Stimulated activated CD4-positive, alpha-beta T cell treated with anti-CD3 and anti-CD28 coated beads, Interleukin-15, amount 100 ng/mL, for 1 hour (primary cell): ENCODE data around the gene EFCAB10.
"Not testable (repeated sequence)": the region's sequence is repeated elsewhere in the genome, so short reads cannot be mapped to it uniquely, and the experiment has no call there.

Experiments
- DNase-seq, 2 donors: peaks; one replicate each; pipeline ENCODE4 v3.0.0-alpha.2; 2020; ENCODE audit warnings: low read depth in 1 of 2, low spot score in 1 of 2

EFCAB10 gene

GRCh38 chr7:105599080-105599479 lies 17.8 kb upstream of the EFCAB10 start:
- not testable (repeated sequence) for DNase-seq

- no peak for DNase-seq
These were observed 15.6 kb upstream of the EFCAB10 start for GRCh38 chr7:105596866-105597265.

GRCh38 chr7:105594034-105594433 lies 12.7 kb upstream of the EFCAB10 start:
- DNase-seq, result no peak

- no peak for DNase-seq
These were observed 10.2 kb upstream of the EFCAB10 start for GRCh38 chr7:105591522-105591921.

GRCh38 chr7:105590793-105591192 lies 9.5 kb upstream of the EFCAB10 start:
- no peak for DNase-seq

- no peak for DNase-seq
These were observed 8.2 kb upstream of the EFCAB10 start for GRCh38 chr7:105589356-105590077.

GRCh38 chr7:105587909-105588635 lies 6.8 kb upstream of the EFCAB10 start:
- DNase-seq, result no peak

- DNase-seq, result no peak
These were observed 4.7 kb upstream of the EFCAB10 start for GRCh38 chr7:105585850-105586500.

- no peak for DNase-seq
These were observed 2.9 kb upstream of the EFCAB10 start for GRCh38 chr7:105584165-105584564.

GRCh38 chr7:105583061-105583460 lies 1.8 kb upstream of the EFCAB10 start:
- no peak for DNase-seq

GRCh38 chr7:105580022-105580740 lies 1.1 kb downstream of the EFCAB10 start:
- no peak for DNase-seq

- no peak for DNase-seq
These were observed 2.8 kb downstream of the EFCAB10 start for GRCh38 chr7:105578496-105578895.

- no peak for DNase-seq
These were observed 4.0 kb downstream of the EFCAB10 start for GRCh38 chr7:105577251-105577650.

GRCh38 chr7:105571891-105572290 lies 9.4 kb downstream of the EFCAB10 start:
- no peak for DNase-seq

- no peak for DNase-seq
These were observed 13.5 kb downstream of the EFCAB10 start for GRCh38 chr7:105567821-105568220.

- no peak for DNase-seq
These were observed 14.3 kb downstream of the EFCAB10 start for GRCh38 chr7:105567024-105567423.

GRCh38 chr7:105565190-105565589 lies 16.1 kb downstream of the EFCAB10 start:
- DNase-seq, result no peak

- no peak for DNase-seq
These were observed 21.4 kb downstream of the EFCAB10 start for GRCh38 chr7:105559926-105560325.

- no peak for DNase-seq
These were observed 43.0 kb downstream of the EFCAB10 start for GRCh38 chr7:105538339-105538738.

- no peak for DNase-seq
These were observed 48.4 kb downstream of the EFCAB10 start for GRCh38 chr7:105532709-105533460.
